ENCODE results near the gene NALCN. TPM values are rescaled to one million over a fixed set of nuclear protein-coding genes. Genes with fewer than 3 reads are reported as not detected.

NALCN gene
- total and polyA plus RNA-seq, 2 of the 8 experiments (the other 6 are each of a cell fraction or from before 2014, with no cell fraction given), result 0.26 to 0.54 TPM

DNA sequence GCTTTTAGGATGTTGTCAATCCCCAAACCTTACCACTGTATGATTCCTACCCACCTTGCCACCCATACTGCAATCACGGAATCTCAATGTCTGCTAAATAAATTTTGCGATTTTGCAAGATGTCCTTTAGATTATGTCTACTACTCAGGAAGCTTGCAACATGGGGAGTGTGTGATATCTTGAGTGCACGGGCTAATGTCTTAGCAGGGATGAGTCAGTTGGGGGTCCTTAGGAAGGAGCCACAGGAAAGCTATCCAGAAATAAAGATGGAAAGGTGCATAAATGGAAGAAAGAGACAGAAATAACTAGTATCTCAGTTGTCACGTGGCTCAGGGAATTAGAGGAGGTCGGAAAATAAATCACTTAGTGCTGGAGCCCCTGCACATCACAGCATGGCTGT lies 77.1 kb downstream of the NALCN start (continued):
- TF ChIP-seq, protein P1, sequence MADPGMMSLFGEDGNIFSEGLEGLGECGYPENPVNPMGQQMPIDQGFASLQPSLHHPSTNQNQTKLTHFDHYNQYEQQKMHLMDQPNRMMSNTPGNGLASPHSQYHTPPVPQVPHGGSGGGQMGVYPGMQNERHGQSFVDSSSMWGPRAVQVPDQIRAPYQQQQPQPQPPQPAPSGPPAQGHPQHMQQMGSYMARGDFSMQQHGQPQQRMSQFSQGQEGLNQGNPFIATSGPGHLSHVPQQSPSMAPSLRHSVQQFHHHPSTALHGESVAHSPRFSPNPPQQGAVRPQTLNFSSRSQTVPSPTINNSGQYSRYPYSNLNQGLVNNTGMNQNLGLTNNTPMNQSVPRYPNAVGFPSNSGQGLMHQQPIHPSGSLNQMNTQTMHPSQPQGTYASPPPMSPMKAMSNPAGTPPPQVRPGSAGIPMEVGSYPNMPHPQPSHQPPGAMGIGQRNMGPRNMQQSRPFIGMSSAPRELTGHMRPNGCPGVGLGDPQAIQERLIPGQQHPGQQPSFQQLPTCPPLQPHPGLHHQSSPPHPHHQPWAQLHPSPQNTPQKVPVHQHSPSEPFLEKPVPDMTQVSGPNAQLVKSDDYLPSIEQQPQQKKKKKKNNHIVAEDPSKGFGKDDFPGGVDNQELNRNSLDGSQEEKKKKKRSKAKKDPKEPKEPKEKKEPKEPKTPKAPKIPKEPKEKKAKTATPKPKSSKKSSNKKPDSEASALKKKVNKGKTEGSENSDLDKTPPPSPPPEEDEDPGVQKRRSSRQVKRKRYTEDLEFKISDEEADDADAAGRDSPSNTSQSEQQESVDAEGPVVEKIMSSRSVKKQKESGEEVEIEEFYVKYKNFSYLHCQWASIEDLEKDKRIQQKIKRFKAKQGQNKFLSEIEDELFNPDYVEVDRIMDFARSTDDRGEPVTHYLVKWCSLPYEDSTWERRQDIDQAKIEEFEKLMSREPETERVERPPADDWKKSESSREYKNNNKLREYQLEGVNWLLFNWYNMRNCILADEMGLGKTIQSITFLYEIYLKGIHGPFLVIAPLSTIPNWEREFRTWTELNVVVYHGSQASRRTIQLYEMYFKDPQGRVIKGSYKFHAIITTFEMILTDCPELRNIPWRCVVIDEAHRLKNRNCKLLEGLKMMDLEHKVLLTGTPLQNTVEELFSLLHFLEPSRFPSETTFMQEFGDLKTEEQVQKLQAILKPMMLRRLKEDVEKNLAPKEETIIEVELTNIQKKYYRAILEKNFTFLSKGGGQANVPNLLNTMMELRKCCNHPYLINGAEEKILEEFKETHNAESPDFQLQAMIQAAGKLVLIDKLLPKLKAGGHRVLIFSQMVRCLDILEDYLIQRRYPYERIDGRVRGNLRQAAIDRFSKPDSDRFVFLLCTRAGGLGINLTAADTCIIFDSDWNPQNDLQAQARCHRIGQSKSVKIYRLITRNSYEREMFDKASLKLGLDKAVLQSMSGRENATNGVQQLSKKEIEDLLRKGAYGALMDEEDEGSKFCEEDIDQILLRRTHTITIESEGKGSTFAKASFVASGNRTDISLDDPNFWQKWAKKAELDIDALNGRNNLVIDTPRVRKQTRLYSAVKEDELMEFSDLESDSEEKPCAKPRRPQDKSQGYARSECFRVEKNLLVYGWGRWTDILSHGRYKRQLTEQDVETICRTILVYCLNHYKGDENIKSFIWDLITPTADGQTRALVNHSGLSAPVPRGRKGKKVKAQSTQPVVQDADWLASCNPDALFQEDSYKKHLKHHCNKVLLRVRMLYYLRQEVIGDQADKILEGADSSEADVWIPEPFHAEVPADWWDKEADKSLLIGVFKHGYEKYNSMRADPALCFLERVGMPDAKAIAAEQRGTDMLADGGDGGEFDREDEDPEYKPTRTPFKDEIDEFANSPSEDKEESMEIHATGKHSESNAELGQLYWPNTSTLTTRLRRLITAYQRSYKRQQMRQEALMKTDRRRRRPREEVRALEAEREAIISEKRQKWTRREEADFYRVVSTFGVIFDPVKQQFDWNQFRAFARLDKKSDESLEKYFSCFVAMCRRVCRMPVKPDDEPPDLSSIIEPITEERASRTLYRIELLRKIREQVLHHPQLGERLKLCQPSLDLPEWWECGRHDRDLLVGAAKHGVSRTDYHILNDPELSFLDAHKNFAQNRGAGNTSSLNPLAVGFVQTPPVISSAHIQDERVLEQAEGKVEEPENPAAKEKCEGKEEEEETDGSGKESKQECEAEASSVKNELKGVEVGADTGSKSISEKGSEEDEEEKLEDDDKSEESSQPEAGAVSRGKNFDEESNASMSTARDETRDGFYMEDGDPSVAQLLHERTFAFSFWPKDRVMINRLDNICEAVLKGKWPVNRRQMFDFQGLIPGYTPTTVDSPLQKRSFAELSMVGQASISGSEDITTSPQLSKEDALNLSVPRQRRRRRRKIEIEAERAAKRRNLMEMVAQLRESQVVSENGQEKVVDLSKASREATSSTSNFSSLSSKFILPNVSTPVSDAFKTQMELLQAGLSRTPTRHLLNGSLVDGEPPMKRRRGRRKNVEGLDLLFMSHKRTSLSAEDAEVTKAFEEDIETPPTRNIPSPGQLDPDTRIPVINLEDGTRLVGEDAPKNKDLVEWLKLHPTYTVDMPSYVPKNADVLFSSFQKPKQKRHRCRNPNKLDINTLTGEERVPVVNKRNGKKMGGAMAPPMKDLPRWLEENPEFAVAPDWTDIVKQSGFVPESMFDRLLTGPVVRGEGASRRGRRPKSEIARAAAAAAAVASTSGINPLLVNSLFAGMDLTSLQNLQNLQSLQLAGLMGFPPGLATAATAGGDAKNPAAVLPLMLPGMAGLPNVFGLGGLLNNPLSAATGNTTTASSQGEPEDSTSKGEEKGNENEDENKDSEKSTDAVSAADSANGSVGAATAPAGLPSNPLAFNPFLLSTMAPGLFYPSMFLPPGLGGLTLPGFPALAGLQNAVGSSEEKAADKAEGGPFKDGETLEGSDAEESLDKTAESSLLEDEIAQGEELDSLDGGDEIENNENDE (IDR thresholded peaks at IDR 0.05; ENCODE audit: insufficient replicate concordance, low read length), result no peak
- TF ChIP-seq JUND (IDR thresholded peaks at IDR 0.05; ENCODE audit: low read length), result no peak
- no peak for TF ChIP-seq SIRT6 (IDR thresholded peaks at IDR 0.05; ENCODE audit: low read length)
- TF ChIP-seq, protein P2, sequence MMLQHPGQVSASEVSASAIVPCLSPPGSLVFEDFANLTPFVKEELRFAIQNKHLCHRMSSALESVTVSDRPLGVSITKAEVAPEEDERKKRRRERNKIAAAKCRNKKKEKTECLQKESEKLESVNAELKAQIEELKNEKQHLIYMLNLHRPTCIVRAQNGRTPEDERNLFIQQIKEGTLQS (IDR thresholded peaks at IDR 0.05; ENCODE audit: insufficient read depth, low read depth, low read length), result no peak
- no peak for TF ChIP-seq RXRA (IDR thresholded peaks at IDR 0.05; ENCODE audit: insufficient read depth, low read depth, low read length)
- TF ChIP-seq, protein P3, sequence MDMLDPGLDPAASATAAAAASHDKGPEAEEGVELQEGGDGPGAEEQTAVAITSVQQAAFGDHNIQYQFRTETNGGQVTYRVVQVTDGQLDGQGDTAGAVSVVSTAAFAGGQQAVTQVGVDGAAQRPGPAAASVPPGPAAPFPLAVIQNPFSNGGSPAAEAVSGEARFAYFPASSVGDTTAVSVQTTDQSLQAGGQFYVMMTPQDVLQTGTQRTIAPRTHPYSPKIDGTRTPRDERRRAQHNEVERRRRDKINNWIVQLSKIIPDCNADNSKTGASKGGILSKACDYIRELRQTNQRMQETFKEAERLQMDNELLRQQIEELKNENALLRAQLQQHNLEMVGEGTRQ (IDR thresholded peaks at IDR 0.05; ENCODE audit: low read length), result no peak
- TF ChIP-seq, protein P4, sequence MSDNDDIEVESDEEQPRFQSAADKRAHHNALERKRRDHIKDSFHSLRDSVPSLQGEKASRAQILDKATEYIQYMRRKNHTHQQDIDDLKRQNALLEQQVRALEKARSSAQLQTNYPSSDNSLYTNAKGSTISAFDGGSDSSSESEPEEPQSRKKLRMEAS (IDR thresholded peaks at IDR 0.05), result no peak

Data from H1 (cell line).